ENCODE measurements around the gene GPA33. TPM values are rescaled to one million over a fixed set of nuclear protein-coding genes. Genes with fewer than 3 reads are reported as not detected.
A peak's percentile ranks its signal among the peaks of the same experiment; 100 is the strongest.

Gene GPA33
- total and polyA plus RNA-seq, 12 donors, result 0.15 to 5.8 (median 1.1) TPM; not detected in 1

GRCh38 chr1:167136806-167137205 is 46.6 kb upstream of the GPA33 start:
- no peak overlapping the region for H3K4me3 ChIP-seq
- intact Hi-C loops (cut with DNase I), result no loop called here
- H3K36me3 ChIP-seq, result no peaks in the 10 kb centered on the region
- DNase-seq, result no peak
- ATAC-seq, result no peak
- no peak overlapping the region for H3K27ac ChIP-seq
- H3K27me3 ChIP-seq, result peaks cover 0 to 4% (median 0%) of the 10 kb centered on the region in 7 donors
- peaks cover 0 to 8% (median 0%) of the 10 kb centered on the region in 9 donors for H3K4me1 ChIP-seq
- TF ChIP-seq CTCF (IDR thresholded peaks at IDR 0.05), result no peak
- H3K9me3 ChIP-seq, result peaks cover 0 to 5% (median 0%) of the 10 kb centered on the region in 11 donors
- WGBS, 2 donors, result 46 to 89% methylated on average over 2 of the region's 2 CpGs

DNA sequence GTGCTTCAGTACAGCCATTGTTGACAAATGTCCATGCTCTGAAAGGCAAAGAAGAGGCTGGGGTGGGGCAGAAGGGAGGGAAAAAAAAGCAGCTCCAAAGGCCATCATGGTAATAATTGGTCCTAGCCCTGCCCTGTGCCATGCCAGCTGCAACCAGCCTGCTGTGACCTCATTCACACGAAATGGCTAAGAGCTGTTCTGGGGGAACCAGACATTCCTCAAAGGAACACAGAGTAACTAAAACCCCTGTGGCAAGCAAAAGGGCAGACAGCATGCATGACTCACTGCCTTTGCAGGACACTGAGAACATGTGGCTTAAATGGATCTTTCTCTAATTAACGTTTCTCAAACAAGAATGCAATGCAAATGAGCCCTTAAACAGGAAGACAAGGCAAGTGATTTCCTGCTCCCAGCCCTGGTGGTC is 46.0 kb upstream of the GPA33 start:
- no peak for DNase-seq
- Histone ChIP-seq H3K9me3 (peaks cover 0 to 5% (median 0%) of the 10 kb centered on the region in 11 donors), H3K4me1 (peaks cover 0 to 8% (median 0%) of the 10 kb centered on the region in 9 donors), H3K27ac (no peak overlapping the region), H3K27me3 (peaks cover 0 to 4% (median 0%) of the 10 kb centered on the region in 7 donors), H3K36me3 (no peaks in the 10 kb centered on the region), H3K4me3 (no peak overlapping the region)
- intact Hi-C loops (cut with DNase I), result no loop called here
- TF ChIP-seq CTCF (IDR thresholded peaks at IDR 0.05), result no peak
- 19 to 38% methylated on average over 2 of the region's 2 CpGs for WGBS, 2 donors
- ATAC-seq, result peak in 5 of 8 donors; percentile 38 to 91 (median 72)

DNA sequence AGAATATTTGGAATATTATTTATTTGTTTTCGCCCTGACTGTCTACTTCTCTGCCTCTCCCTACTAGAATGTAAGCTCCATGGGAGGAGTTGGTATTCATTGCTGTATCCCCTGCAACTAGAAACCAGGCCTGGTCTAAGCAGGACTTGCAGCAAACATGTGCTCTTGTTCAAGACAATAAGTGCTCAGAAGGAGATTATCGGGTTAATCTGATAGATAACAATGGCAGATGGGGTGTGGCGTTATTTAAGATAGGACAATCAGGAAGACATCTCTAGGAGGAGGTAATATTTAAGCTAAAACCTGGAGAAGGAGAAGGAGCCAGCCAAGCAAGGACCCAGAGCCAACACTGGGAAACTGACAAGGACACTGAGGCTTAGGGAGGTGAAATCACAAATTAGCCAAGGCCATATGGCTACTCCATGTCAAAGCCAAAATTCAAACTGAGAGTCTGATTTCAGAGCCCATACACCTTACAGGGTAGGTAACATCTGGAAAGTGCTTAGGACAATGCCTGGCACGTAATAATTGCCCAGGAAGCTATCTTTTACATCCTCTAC is 45.2 kb upstream of the GPA33 start:
- Histone ChIP-seq H3K27me3 (peaks cover 0 to 13% (median 4%) of the 10 kb centered on the region in 7 donors), H3K9me3 (peaks cover 0 to 5% (median 0%) of the 10 kb centered on the region in 11 donors), H3K4me1 (peaks cover 0 to 14% (median 0%) of the 10 kb centered on the region in 9 donors), H3K27ac (no peak overlapping the region), H3K4me3 (no peak overlapping the region), H3K36me3 (peaks cover 0 to under 1% (median 0%) of the 10 kb centered on the region in 9 donors)
- intact Hi-C loops (cut with DNase I), result no loop called here
- TF ChIP-seq CTCF (IDR thresholded peaks at IDR 0.05), result no peak
- ATAC-seq (no peak), DNase-seq (no peak)
- WGBS, 2 donors, result 50 to 69% methylated on average over 4 of the region's 4 CpGs

DNA sequence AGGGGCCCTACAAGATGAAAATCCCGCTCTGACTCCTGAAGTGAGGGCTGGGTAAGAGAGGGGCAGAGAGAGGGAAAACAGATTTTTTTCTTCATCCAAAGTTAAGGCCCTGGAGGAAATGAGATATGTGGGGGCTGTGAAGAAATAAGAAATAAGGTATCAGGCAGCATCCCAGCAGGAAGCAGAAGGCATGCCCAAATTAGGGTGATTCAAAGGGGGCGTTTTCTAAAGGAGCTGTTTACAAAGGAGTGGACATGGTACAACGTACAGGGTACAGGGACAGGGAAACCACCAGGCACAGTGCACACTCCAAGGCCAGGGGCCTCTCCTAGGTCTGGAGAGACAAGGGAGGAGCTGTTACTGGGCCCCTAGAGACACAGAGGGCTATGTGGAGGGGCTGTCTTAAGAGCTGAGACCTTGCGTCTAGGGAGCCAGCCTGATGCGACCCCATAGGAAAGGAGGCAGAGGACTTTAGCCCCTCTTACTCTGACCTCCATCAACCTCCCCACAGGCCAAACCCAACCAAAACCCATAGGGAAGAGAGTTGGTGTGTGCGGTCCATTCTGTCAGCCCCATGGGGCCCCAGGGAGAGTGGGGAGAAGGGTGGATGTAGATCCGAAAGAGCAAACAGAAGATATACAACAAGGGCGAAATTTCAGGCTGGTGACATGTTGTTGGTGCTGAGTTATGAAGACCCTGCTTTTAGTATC is 42.3 kb upstream of the GPA33 start:
- DNase-seq (no peak), ATAC-seq (peak in 2 of 8 donors; percentile 12 to 58)
- peaks cover 0 to 18% (median 0%) of the 10 kb centered on the region in 9 donors for H3K4me1 ChIP-seq
- WGBS, 2 donors, result 72 to 77% methylated on average over 8 of the region's 8 CpGs
- no peak overlapping the region for H3K4me3 ChIP-seq
- peaks cover 0 to 5% (median 0%) of the 10 kb centered on the region in 11 donors for H3K9me3 ChIP-seq
- no peak for TF ChIP-seq CTCF (IDR thresholded peaks at IDR 0.05)
- no peak overlapping the region for H3K27ac ChIP-seq
- H3K36me3 ChIP-seq, result peaks cover 0 to 30% (median 0%) of the 10 kb centered on the region in 9 donors
- intact Hi-C loops (cut with DNase I), result no loop called here
- H3K27me3 ChIP-seq, result peaks cover 0 to 16% (median 0%) of the 10 kb centered on the region in 7 donors

Data from heart right ventricle (tissue), 16 donors.